SKM-1 (cell line): ENCODE data around the gene LSM7.
"Not testable (repeated sequence)": the region's sequence is repeated elsewhere in the genome, so short reads cannot be mapped to it uniquely, and the experiment has no call there.

ENCODE experiments used
- DNase-seq: peaks from one replicate; lab custom pipeline; 2025; ENCODE audit not compliant: unreplicated experiment; lab: John Stamatoyannopoulos, UW

Gene LSM7

DNA sequence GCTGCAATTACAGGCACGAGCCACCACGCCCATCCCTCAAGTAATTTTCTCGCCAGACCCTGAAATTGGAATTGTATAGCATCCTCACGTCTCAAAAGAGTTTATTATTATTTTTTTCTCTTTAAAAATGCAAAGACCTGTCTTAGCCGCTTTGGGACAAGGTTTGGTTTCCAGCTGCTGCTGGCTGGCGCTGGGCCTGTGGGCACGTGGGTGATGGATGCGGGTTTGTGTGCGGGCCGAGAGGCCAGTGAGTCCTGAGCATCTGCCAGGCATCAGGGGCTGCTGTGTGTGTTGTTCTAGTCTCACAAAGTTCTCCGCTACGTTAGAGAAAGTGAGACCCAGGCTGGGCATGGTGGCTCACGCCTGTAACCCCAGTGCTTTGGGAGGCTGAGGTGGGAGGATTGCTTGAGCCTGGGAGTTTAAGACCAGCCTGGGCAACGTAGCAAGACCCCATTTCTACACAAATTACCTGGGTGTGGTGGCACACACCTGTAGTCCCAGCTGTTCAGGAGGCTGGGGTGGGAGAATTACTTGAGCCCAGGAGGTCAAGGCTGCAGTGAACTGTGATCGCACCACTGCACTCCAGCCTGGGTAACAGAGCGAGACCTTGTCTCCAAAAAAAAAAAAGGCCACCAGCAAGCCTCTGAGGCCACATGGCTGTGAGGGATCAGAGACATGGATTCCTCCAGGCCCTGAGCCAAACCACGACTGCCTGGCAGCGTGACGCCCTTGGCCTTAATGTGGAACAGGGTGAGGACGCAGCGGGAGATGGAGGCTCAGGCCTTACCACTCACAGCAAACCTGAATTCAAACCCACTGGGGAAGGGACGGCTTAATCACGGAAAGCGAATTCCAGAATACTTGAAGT is 27.0 kb upstream of the LSM7 start:
- no peak for DNase-seq

DNA sequence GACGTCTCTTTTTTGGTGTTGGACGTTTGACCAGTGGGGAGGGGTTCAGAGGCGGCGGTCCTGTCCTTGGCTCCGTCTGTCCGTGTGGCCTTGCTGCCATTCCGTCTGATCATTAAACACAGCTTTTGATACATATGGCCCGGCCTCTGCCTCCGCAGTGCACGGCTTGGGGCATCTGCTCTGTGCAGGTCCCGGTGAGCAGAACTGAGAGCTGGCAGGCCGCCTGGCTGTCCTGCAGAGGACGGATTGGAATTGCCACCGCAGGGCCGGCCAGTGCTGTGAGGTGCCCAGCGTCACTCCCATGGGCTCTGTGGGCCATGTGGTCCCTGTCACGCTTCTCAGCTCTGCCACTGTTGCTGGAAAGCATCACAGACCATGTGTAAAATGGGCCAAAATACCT is 26.3 kb upstream of the LSM7 start:
- DNase-seq: no peak

- DNase-seq: no peak
These were observed 25.7 kb upstream of the LSM7 start for GRCh38 chr19:2353887-2354592.

- DNase-seq: no peak
These were observed 24.9 kb upstream of the LSM7 start for GRCh38 chr19:2353159-2353886.

- DNase-seq: no peak
These were observed 23.7 kb upstream of the LSM7 start for GRCh38 chr19:2352121-2352520.

GRCh38 chr19:2351591-2351990 is 23.2 kb upstream of the LSM7 start:
- DNase-seq: no peak

GRCh38 chr19:2350656-2351055 is 22.3 kb upstream of the LSM7 start:
- DNase-seq: no peak

- not testable (repeated sequence) for DNase-seq
These were observed 21.4 kb upstream of the LSM7 start for GRCh38 chr19:2349818-2350217.

DNA sequence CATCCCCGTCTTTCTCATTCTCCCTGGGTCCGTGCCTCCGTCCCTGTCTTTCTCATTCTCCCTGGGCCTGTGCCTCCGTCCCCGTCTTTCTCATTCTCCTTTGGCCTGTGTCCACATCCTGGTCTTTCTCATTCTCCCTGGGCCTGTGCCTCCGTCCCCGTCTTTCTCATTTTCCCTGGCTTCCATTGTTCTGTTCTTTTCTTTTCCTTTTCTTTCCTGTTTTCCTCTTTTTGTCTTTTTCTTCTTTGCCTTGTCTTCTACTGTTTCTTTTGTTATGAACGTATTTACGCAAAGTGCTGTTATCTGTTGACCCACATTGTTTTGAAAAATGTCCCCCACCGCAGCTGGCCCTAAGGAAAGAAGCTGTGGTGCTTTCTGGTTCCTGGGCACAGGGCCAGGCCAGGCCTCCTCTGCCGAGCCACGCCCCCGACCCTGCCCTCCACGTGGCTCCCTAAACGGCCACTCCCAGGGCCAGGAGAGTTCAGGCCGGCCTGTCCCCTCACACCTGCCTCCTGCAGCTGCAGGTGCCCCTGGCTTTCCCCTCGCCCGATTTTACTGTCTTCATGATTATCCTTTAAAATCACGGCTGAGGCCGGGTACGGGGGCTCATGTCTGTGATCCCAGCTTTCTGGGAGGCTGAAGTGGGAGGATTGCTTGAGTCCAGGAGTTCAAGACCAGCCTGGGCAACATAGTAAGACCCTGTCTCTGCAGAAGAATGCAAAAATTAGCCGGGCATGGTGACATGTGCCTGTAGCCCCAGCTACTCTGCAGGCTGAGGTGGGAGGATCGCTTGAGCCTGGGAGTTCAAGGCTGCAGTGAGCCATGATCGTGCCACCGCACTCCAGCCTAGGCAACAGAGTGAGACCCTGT is 17.6 kb upstream of the LSM7 start:
- no peak for DNase-seq

DNA sequence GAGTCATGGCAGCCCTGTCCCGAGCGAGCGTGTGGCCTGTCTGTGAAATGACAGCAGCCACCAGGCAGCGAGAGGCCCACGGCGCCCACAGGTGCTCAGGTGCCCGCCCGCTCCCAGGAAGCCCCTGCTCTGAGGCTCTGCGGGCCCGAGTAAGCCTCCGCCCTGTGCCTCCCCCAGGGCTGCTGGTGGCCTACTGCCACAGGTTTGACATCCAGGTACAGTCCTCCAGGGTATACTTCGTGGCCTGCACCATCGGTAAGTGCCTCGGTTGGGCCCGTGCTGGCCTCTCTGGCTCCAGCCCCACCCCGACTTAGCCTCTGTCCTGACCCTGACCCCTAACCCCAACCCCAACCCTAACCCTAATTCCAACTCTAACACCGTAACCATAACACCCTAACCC is 16.7 kb upstream of the LSM7 start:
- no peak for DNase-seq

DNA sequence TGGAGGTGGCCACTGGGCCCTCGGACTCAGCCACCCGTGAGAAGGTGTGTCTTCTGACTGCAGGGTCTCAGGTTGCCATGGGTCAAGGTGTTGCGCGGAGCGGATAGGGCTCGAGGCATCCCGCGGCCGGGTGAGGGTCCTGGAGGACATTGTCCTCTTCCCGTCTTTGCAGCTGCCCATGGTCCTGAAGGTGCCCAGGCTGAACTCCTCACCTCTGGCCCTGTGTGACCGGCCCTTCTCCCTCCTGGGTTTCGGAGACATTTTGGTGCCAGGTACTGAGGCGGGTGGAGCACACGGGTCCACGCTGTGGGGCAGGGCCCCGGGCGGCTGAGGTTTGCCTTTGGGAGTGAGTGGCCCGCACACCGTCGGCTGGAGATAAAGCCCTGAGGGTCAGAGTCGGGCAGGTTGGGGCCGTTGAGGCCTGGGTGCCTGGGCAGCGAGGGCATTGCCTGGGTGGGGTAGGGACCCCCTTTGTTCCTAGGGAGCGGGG is 16.0 kb upstream of the LSM7 start:
- no peak for DNase-seq

- DNase-seq: no peak
These were observed 15.1 kb upstream of the LSM7 start for GRCh38 chr19:2343289-2343982.

GRCh38 chr19:2342656-2343288 is 14.4 kb upstream of the LSM7 start:
- no peak for DNase-seq

DNA sequence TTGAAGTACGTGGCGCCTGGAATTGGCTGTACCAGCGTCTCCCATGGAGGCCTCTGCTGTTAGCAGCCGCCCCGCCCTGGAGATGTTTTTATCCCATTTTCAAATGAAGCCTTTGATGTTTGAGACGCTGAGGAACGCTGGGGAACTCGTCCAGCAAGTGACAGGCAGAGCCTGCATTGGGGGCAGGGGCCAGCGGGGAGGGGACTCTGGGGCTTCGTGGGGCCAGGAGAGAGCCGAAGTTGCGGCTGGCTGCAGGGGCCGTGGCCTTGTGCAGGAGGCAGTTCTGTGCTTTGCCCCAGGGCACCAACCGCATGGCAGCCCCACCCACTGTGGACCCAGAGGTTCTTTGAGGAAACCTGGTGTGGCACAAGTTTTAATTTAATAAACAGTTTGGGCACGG is 13.6 kb upstream of the LSM7 start:
- no peak for DNase-seq

- no peak for DNase-seq
These were observed 12.9 kb upstream of the LSM7 start for GRCh38 chr19:2341244-2341751.

DNA sequence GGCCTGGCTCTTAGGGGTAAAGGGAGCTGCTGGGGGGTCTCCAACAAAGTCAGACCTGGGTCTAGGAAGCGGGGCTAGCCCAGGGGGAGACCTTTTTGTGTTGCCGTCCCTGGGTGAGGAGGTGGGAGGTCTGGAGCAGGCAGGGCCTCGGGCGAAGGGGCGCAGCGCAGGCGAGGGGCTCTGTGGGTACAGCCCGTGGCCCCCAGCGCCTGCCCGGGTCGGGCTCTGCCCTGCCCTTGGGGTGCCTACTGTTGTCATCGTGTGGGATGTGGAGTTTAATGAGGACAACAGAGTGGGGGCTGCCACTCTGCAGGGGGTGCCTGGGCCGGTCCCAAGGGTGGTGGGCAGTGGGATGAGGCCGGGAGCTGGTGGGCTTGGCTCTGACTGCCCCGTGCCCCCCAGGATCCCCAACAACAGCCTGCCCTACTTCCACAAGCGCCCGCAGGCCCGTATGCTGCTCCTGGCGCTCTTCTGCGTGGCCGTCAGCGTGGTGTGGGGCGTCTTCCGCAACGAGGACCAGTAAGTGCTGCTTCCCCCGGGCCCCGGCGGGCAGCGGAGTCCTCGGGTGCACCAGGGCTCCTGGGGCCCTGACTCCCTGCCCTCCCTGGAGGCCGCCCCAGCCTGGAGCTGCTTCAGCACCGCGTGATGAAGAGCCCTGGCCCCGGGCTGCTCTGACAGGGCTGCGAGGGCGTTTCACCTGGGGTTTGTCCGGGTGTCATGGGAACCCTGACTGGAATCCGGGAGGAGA is 12.3 kb upstream of the LSM7 start:
- no peak for DNase-seq

DNA sequence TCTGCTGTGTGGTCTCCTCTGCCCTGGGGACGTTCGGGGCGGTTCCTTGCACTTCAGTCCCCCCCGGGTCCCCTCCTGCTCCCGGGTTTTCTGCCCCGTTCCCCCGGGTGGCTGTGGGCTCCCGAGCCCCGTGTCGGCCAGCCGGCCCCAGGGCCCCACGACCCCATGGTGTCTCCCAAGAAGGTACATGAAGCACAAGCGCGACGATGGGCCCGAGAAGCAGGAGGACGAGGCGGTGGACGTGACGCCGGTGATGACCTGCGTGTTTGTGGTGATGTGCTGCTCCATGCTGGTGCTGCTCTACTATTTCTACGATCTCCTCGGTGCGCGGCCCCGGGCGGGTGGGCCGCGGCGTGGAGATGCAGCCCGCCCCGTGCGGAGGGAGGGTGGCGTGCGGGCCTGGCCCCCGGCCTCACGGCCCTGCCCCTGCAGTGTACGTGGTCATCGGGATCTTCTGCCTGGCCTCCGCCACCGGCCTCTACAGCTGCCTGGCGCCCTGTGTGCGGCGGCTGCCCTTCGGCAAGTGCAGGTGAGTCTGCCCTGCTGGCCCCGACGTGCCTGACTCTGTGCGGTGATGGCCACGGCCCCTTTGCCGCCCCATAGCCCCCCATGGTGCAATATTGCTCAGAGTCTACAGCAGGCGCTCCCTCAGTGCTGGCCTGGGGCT is 11.4 kb upstream of the LSM7 start:
- DNase-seq: no peak
